Spleen (tissue), 10 donors: Measurements from ENCODE around the gene AMIGO1. TPM values are rescaled to one million over a fixed set of nuclear protein-coding genes. Genes with fewer than 3 reads are reported as not detected.

Experiments used
- polyA plus RNA-seq, 3 donors: library from polyadenylated mRNA; stranded (reverse); fragments of 200-250 nt; gene quantifications; one replicate each; pipeline ENCODE4 v1.2.1, GENCODE V29; 2013
- total RNA-seq, 7 donors: library from RNA; depleted of rRNA in 3 of 7; stranded (reverse); fragments of >200 nt in 3 of 7; fragmentation: NEBNext Ultra II Directional in 4 of 7; extraction: Animal tissue kit (Norgen Biotek cat#: 25700) in 4 of 7; gene quantifications; one replicate each; pipeline versions ENCODE4 v1.1.0 to v1.2.1, GENCODE V29; 2016 to 2021
- donor health status: healthy with polysubstance abuse.
- donor health status: DM: no; HTN: no; CAD: no; lungs with moderate emphysema.
- donor health status: DM: no; HTN: no; CAD: no.
- donor health status: Bipolar disorder and iron deficiency.
- donor health status: healthy.
- donor health status: DM: no; HTN: no; CAD: no.
- donor health status: DM: yes; HTN: yes; CAD: no.

The AMIGO1 gene
- total and polyA plus RNA-seq, 10 donors = 0.57 to 8.5 (median 5.4) TPM

Other genes with a start within 250 kb of the AMIGO1 start
- gene PSRC1, start 226.6 kb downstream of the AMIGO1 start, total RNA-seq = 1 to 10 TPM; 2.0 to 9.3 (median 3.1) TPM
- gene PSRC1, start 226.6 kb downstream of the AMIGO1 start, polyA plus RNA-seq = 1 to 10 TPM; 3.5 to 3.9 (median 3.5) TPM
- gene MYBPHL, start 202.7 kb downstream of the AMIGO1 start, total RNA-seq = not detected
- not detected for gene MYBPHL, start 202.7 kb downstream of the AMIGO1 start, polyA plus RNA-seq
- gene SORT1, start 111.8 kb downstream of the AMIGO1 start, total RNA-seq = 10 to 100 TPM; 33.5 to 63.9 (median 43.6) TPM
- 1 to 10 TPM; 2.0 to 6.0 (median 3.5) TPM for gene SORT1, start 111.8 kb downstream of the AMIGO1 start, polyA plus RNA-seq
- 10 to 100 TPM; 29.9 to 87.0 (median 62.2) TPM for gene PSMA5, start 83.3 kb downstream of the AMIGO1 start, total RNA-seq
- gene PSMA5, start 83.3 kb downstream of the AMIGO1 start, polyA plus RNA-seq = 10 to 100 TPM; 35.8 to 63.9 (median 61.2) TPM
- gene SYPL2, start 43.2 kb downstream of the AMIGO1 start, total RNA-seq = 1 to 10 TPM in 5 of 7 donors, under 1 TPM in 2; 0.46 to 2.5 (median 1.3) TPM
- gene SYPL2, start 43.2 kb downstream of the AMIGO1 start, polyA plus RNA-seq = under 1 TPM; 0.26 to 0.51 (median 0.41) TPM
- gene ATXN7L2, start 25.8 kb downstream of the AMIGO1 start, total RNA-seq = 10 to 100 TPM in 2 of 7 donors, 1 to 10 TPM in 5; 7.9 to 11.9 (median 8.7) TPM
- gene ATXN7L2, start 25.8 kb downstream of the AMIGO1 start, polyA plus RNA-seq = 10 to 100 TPM in 2 of 3 donors, 1 to 10 TPM in 1; 7.1 to 16.8 (median 12.2) TPM
- 10 to 100 TPM in 6 of 7 donors, 1 to 10 TPM in 1; 8.6 to 17.6 (median 13.7) TPM for gene CYB561D1, start 15.6 kb downstream of the AMIGO1 start, total RNA-seq
- gene CYB561D1, start 15.6 kb downstream of the AMIGO1 start, polyA plus RNA-seq = 1 to 10 TPM; 4.5 to 8.0 (median 6.0) TPM
- not detected for gene GPR61, start 30.1 kb upstream of the AMIGO1 start, total RNA-seq
- gene GPR61, start 30.1 kb upstream of the AMIGO1 start, polyA plus RNA-seq = not detected
- gene GNAI3, start 38.9 kb upstream of the AMIGO1 start, total RNA-seq = 10 to 100 TPM in 4 of 7 donors, 1 to 10 TPM in 3; 7.4 to 11.4 (median 10.4) TPM
- gene GNAI3, start 38.9 kb upstream of the AMIGO1 start, polyA plus RNA-seq = 1 to 10 TPM; 1.8 to 3.3 (median 2.7) TPM
- under 1 TPM in 2 of 7 donors, not detected in 5; 0.59 to 0.92 TPM for gene GNAT2, start 109.9 kb upstream of the AMIGO1 start, total RNA-seq
- under 1 TPM in 1 of 3 donors, not detected in 2; 0.08 TPM for gene GNAT2, start 109.9 kb upstream of the AMIGO1 start, polyA plus RNA-seq
- 100 to 1,000 TPM; 112 to 193 (median 170) TPM for gene AMPD2, start 110.1 kb upstream of the AMIGO1 start, total RNA-seq
- gene AMPD2, start 110.1 kb upstream of the AMIGO1 start, polyA plus RNA-seq = 10 to 100 TPM; 25.2 to 66.1 (median 60.3) TPM
- 10 to 100 TPM; 23.4 to 53.8 (median 33.8) TPM for gene GSTM4, start 146.4 kb upstream of the AMIGO1 start, total RNA-seq
- gene GSTM4, start 146.4 kb upstream of the AMIGO1 start, polyA plus RNA-seq = 10 to 100 TPM; 14.8 to 37.8 (median 16.5) TPM
- gene GSTM2, start 158.3 kb upstream of the AMIGO1 start, total RNA-seq = 100 to 1,000 TPM in 1 of 7 donors, 10 to 100 TPM in 6; 34.8 to 100 (median 52.2) TPM
- gene GSTM2, start 158.3 kb upstream of the AMIGO1 start, polyA plus RNA-seq = 10 to 100 TPM; 26.2 to 80.9 (median 67.9) TPM
- 10 to 100 TPM in 4 of 7 donors, not detected in 3; 40.8 to 98.6 (median 65.9) TPM for gene GSTM1, start 178.1 kb upstream of the AMIGO1 start, total RNA-seq
- 10 to 100 TPM in 2 of 3 donors, under 1 TPM in 1; 0.47 to 74.4 (median 41.6) TPM for gene GSTM1, start 178.1 kb upstream of the AMIGO1 start, polyA plus RNA-seq
- 10 to 100 TPM in 1 of 7 donors, 1 to 10 TPM in 6; 1.4 to 13.1 (median 3.7) TPM for gene GSTM5, start 202.5 kb upstream of the AMIGO1 start, total RNA-seq
- 1 to 10 TPM; 2.8 to 4.2 (median 3.4) TPM for gene GSTM5, start 202.5 kb upstream of the AMIGO1 start, polyA plus RNA-seq
- 10 to 100 TPM in 6 of 7 donors, 1 to 10 TPM in 1; 8.9 to 42.4 (median 21.9) TPM for gene GSTM3, start 231.3 kb upstream of the AMIGO1 start, total RNA-seq
- 10 to 100 TPM; 11.2 to 44.0 (median 16.9) TPM for gene GSTM3, start 231.3 kb upstream of the AMIGO1 start, polyA plus RNA-seq